Muscle layer of colon (tissue), 2 donors: ENCODE measurements around the gene CENPB.
A peak's percentile ranks its signal among the peaks of the same experiment; 100 is the strongest.
"Not testable (repeated sequence)": the region's sequence is repeated elsewhere in the genome, so short reads cannot be mapped to it uniquely, and the experiment has no call there.

Experiments
- H3K27ac ChIP-seq: one replicate; pipeline ENCODE4 v1.7.0; 2013; ENCODE audit warnings: low read depth, mild to moderate bottlenecking, low read length, moderate library complexity
- H3K27me3 ChIP-seq, 2 donors: one replicate each; pipeline ENCODE4 v1.7.0; 2013; ENCODE audit warnings: low read length in 2 of 2, mild to moderate bottlenecking in 2 of 2; ENCODE audit not compliant: insufficient read depth in 2 of 2, control insufficient read depth in 1 of 2
- H3K36me3 ChIP-seq: one replicate; pipeline ENCODE4 v1.7.0; 2013; ENCODE audit warnings: mild to moderate bottlenecking, low read length; ENCODE audit not compliant: insufficient read depth
- H3K4me1 ChIP-seq: one replicate; pipeline ENCODE4 v1.7.0; 2013; ENCODE audit warnings: mild to moderate bottlenecking, low read length; ENCODE audit not compliant: insufficient read depth
- H3K4me3 ChIP-seq, 2 donors: one replicate each; pipeline ENCODE4 v1.7.0; 2013; ENCODE audit warnings: low read length in 2 of 2, low read depth in 1 of 2, mild to moderate bottlenecking in 1 of 2, moderate library complexity in 1 of 2
- H3K9ac ChIP-seq: one replicate; pipeline ENCODE4 v1.7.0; 2013; ENCODE audit warnings: low read length
- H3K9me3 ChIP-seq: one replicate; pipeline ENCODE4 v1.7.0; 2013; ENCODE audit warnings: mild to moderate bottlenecking, low read length
- donor health status: abdominal sarcoma.
- donor health status: Adenocarcinoma of cecum.

The CENPB gene, protein sequence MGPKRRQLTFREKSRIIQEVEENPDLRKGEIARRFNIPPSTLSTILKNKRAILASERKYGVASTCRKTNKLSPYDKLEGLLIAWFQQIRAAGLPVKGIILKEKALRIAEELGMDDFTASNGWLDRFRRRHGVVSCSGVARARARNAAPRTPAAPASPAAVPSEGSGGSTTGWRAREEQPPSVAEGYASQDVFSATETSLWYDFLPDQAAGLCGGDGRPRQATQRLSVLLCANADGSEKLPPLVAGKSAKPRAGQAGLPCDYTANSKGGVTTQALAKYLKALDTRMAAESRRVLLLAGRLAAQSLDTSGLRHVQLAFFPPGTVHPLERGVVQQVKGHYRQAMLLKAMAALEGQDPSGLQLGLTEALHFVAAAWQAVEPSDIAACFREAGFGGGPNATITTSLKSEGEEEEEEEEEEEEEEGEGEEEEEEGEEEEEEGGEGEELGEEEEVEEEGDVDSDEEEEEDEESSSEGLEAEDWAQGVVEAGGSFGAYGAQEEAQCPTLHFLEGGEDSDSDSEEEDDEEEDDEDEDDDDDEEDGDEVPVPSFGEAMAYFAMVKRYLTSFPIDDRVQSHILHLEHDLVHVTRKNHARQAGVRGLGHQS

DNA sequence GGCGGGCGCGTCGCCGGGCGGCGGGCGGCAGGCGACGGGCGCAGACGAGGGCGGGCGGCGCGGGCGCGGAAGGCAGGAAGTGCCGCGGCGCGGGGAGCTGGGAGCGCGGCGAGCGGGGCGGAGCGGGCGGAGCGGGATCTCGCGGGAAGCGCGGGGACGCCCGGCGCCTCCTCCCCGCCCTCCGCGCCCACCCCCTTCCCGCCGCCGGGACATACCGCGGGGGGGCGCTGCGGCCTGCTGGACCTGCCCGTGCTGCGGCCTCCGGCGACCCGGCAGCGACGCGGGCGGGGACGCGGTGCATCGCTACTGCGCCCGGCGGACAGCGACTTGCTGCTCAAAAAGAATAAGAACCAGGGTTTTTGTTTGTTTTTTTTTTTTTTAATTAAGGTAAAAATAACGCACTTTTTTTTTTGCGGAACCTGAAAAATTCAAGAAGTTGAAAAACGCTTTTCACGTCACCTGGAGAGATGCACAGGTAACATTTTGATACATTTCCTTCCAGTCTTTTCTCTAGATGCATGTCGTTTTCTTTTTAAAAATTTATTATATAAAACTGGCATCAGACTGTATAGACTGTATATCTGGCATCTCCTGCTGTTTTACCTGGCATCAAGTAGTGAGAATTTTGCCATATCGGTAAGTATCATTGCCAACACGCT, at the start of gene CENPB:
CENPB (minus strand) TSS at position 76 of the 659 bp plus-strand sequence. CDS start 257 bp downstream, outside the sequence.
- no peaks in the 10 kb centered on the region for H3K27me3 ChIP-seq
- H3K9ac ChIP-seq = peak within 1 kb of the TSS; percentile 57
- peak within 1 kb of the TSS; percentile 71 to 84 for H3K4me3 ChIP-seq
- H3K4me1 ChIP-seq = peaks cover 31% of the 10 kb centered on the region
- H3K36me3 ChIP-seq = no peaks in the 10 kb centered on the region
- peak within 1 kb of the TSS; percentile 78 for H3K27ac ChIP-seq
- H3K9me3 ChIP-seq = no peaks in the 10 kb centered on the region

DNA sequence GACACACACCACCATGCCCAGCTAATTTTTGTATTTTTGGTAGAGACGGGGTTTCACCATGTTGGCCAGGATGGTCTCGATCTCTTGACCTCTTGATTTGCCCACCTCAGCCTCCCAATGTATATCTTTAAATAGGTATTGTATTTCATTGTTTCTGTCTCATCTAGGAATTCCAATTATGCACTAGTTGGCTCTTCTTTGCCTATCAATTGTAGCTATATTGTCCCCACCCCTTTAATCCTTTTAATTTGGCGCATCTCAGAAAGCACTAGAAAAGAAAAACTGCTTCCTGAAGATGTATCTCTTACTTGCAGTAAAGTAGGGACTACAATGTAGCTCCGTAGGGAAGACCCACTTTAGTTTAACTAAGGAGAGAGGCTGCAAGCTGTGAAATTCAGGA, 49.6 kb upstream of the CENPB start:
- Histone ChIP-seq H3K27ac (no peak overlapping the region), H3K36me3 (no peaks in the 10 kb centered on the region), H3K9me3 (no peaks in the 10 kb centered on the region), H3K4me1 (no peaks in the 10 kb centered on the region), H3K27me3 (no peaks in the 10 kb centered on the region), H3K9ac (no peak overlapping the region), H3K4me3 (no peak overlapping the region)

DNA sequence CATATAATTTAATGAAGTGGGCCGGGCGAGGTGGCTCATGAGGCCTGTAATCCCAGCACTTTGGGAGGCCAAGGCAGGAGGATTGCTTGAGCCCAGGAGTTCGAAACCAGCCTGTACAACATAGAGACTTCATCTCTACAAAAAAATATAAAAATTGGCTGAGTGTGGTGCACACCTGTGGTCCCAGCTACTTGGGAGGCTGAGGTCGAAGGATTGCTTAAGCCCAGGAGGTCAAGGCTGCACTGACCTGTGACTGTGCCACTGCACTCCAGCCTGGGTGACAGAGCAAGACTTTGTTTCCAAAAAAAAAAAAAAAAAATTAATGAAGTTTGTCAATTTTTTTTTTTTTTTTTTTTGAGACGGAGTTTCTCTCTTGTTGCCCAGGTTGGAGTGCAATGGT, 43.4 kb upstream of the CENPB start:
- H3K9ac ChIP-seq, H3K27me3 ChIP-seq, H3K27ac ChIP-seq, H3K4me1 ChIP-seq, H3K4me3 ChIP-seq, H3K9me3 ChIP-seq, H3K36me3 ChIP-seq: not testable (repeated sequence)

DNA sequence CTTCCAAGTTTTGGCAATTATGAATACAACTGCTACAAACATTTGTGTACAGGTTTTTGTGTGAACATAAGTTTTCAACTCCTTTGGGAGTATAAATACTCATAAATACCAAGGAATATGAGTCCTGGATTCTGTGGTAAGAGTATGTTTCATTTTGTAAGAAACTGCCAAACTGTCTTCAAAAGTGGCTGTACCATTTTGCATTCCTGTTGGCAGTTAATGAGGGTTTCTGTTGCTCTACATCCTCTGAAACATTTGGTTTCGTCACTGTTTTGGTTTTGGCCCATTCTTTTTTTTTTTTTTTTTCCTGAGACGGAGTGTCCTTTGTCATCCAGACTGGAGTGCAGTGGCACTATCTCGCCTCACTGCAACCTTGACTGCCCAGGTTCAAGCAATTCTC, 42.3 kb upstream of the CENPB start:
- Histone ChIP-seq H3K36me3 (peaks cover 12% of the 10 kb centered on the region), H3K4me3 (no peak overlapping the region), H3K27me3 (no peaks in the 10 kb centered on the region), H3K27ac (no peak overlapping the region), H3K9ac (no peak overlapping the region), H3K4me1 (no peaks in the 10 kb centered on the region), H3K9me3 (no peaks in the 10 kb centered on the region)

DNA sequence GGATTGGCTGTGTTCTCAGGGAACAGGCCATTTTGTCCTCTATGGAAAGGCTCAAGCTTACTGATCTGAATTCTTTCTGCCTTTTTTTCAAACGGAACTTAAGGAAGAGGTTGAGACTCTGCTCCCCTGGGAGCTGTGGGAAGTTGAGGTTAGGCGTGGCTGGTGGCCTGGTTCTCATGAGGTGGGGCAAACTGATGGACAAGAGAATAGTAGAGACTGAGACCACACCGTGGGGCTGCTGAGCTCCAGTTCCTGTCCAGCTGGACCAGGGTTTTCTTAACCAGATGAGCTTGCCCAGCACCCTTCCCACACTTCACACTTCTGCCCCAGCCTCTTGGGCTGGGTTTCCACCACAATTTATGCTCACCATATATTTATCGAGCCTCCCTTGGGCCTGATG, 39.9 kb upstream of the CENPB start:
- Histone ChIP-seq H3K9me3 (no peaks in the 10 kb centered on the region), H3K27ac (no peak overlapping the region), H3K36me3 (peaks cover 25% of the 10 kb centered on the region), H3K27me3 (no peaks in the 10 kb centered on the region), H3K4me3 (no peak overlapping the region), H3K9ac (no peak overlapping the region), H3K4me1 (peaks cover 3% of the 10 kb centered on the region)

DNA sequence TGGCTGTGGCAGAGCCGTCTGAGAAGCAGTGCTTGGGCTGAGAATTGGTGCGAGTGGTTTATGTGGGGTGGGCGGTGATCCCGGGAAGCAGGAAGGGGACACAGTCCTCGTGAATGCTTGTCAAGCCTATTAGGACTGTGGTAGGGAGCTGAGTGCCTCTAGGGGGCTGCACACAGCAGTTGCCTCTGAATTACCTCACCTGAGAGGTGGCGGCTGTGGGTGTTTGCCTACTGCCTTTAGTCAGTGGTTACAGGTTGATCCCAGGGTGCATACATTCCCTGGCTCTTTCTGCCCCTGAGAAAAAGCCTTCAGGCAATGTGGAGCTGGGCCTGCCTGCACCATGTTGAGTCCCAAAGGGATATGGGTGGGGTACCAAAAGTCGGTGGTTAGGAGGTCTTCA, 39.0 kb upstream of the CENPB start:
- Histone ChIP-seq H3K36me3 (peaks cover 25% of the 10 kb centered on the region), H3K9ac (no peak overlapping the region), H3K9me3 (no peaks in the 10 kb centered on the region), H3K4me3 (no peak overlapping the region), H3K4me1 (peaks cover 8% of the 10 kb centered on the region), H3K27me3 (no peaks in the 10 kb centered on the region), H3K27ac (no peak overlapping the region)

DNA sequence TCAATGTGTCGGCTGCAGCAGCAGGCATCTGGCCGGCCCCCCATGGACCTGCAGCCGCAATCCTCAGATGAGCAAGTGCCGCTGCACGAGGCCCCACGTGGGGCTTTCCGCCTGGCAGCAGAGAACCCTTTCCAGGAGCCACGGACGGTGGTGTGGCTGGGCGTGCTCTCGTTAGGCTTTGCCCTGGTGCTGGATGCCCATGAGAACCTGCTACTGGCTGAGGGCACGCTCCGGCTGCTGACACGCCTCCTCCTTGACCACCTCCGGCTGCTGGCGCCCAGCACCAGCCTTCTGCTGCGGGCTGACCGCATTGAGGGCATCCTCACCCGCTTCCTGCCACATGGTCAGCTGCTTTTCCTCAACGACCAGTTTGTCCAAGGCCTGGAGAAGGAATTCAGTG, 37.3 kb upstream of the CENPB start:
- Histone ChIP-seq H3K4me3 (no peak overlapping the region), H3K36me3 (peaks cover 25% of the 10 kb centered on the region), H3K9ac (no peak overlapping the region), H3K4me1 (peaks cover 18% of the 10 kb centered on the region), H3K27me3 (no peaks in the 10 kb centered on the region), H3K9me3 (no peaks in the 10 kb centered on the region), H3K27ac (no peak overlapping the region)

DNA sequence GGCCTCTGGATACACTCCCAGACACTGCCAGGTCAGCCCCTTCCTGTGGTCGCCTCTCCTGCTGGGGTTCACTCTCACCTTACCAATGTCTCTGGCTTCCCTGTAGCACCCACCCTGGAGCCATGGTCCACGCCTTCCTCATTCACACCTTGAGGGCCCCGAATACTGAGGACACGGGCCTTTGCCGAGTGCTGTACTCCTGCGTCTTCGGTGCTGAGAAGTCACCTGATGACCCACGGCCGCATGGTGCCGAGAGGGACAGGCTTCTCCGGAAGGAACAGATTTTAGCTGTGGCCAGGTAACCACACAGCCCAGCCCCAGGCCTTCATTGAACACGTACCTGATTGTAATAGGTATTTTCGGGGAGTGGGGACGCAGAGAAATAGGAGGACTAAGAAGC, 35.5 kb upstream of the CENPB start:
- Histone ChIP-seq H3K4me3 (no peak overlapping the region), H3K9ac (no peak overlapping the region), H3K36me3 (peaks cover 21% of the 10 kb centered on the region), H3K9me3 (no peaks in the 10 kb centered on the region), H3K27ac (no peak overlapping the region), H3K27me3 (no peaks in the 10 kb centered on the region), H3K4me1 (peaks cover 25% of the 10 kb centered on the region)

DNA sequence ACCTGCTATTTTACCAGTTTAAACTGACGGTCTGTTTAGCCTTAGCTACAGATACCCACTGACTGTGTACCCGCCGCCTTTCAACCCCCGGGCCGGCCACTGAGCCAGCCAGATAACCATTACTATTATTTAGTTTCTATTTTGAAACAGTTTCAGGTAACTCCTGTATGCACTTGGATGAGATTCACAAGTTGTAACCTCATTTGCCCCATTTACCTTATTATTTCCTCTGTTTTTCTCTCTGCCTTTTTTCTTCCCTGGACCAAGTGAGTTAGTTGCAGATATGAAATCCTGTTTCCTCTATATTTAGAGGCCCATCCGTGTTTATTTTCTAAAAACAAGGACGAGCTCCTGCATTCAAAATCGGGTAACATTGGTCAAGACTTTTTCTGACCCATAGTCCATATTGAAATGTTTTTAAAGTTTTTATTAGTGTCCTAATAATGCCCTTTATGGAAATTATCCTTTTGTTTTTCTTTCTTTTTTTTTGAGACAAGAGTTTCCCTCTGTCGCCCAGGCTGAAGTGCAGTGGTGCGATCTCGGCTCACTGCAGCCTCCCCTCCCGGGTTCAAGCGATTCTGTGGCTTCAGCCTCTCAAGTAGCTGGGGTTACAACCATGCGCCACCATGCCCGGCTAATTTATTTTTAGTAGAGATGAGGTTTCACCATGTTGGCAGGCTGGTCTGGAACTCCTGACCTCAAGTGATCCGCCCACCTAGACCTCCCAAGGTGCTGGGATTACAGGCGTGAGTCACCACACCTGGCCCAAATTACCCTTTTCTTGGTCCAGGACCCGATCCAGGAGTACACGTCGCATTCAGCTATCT, 34.6 kb upstream of the CENPB start:
- peak overlapping the region; percentile 85 for H3K9ac ChIP-seq
- peaks cover 25% of the 10 kb centered on the region for H3K4me1 ChIP-seq
- peak overlapping the region; percentile 97 for H3K27ac ChIP-seq
- no peaks in the 10 kb centered on the region for H3K9me3 ChIP-seq
- peaks cover 21% of the 10 kb centered on the region for H3K36me3 ChIP-seq
- peak overlapping the region; percentile 70 to 76 for H3K4me3 ChIP-seq
- no peaks in the 10 kb centered on the region for H3K27me3 ChIP-seq

DNA sequence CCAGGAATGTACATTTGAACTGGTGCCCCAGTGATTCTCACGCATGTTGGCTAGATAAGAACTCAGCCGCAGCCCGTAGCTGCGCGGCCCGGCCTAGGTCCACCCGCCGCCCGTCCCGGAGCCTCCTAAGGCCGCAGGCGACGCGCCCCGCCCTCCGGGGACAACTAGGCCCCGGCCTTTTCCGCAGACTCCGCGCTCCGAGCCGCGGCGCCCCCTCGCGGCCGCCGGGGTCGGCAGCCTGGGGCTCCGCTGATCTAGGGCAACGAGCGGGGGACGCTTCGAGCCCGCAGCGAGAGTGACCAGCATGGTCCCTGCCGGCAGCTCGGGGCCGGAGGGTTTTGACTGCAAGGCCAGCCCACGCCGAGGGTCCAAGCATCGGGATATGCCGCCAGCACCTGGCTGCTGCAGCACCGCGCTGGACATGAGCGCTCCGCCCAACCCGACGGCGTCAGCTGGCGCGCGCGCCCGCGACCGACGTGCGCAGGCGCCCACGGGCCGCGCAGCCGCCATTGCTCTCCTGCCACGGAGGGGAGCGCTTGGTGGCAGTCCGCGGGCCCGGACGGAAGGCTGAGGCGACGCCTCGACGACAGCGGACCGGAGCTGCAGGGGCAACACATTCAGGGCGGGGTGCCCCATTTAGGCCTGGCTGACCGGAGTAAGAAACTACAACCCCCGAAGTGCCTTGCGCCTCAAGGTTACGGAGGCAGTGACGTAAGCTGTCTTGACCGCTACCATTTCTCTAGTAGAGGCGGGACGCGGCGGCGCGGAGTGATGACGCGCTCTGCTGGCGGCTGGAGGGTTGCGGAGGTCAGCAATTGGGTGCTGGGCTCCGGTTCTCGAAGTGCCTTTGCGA, 33.7 kb upstream of the CENPB start, which contains the start of gene AP5S1:
AP5S1 (plus strand) TSS at position 500 of the 853 bp plus-strand sequence. CDS start 1,571 bp downstream, outside the sequence.
- Histone ChIP-seq H3K36me3 (peaks cover 21% of the 10 kb centered on the region), H3K4me3 (peak within 1 kb of the TSS; percentile 70 to 76), H3K9ac (peak within 1 kb of the TSS; percentile 85), H3K27me3 (no peaks in the 10 kb centered on the region), H3K9me3 (no peaks in the 10 kb centered on the region), H3K27ac (peak within 1 kb of the TSS; percentile 97), H3K4me1 (peaks cover 25% of the 10 kb centered on the region)
